HG02678 (cell line): ENCODE data around the gene MED13L.
"Not testable (repeated sequence)": the region's sequence is repeated elsewhere in the genome, so short reads cannot be mapped to it uniquely, and the experiment has no call there.

Source experiments
- ATAC-seq: cut with Tn5 transposase; IDR thresholded peaks from one replicate; pipeline ENCODE4 v1.9.1; 2021; ENCODE audit warnings: mild to moderate bottlenecking, moderate library complexity; ENCODE audit not compliant: unreplicated experiment

The MED13L gene

GRCh38 chr12:116304621-116305020, 27.1 kb upstream of the MED13L start:
- no peak for ATAC-seq

GRCh38 chr12:116303929-116304328, 26.4 kb upstream of the MED13L start:
- no peak for ATAC-seq

GRCh38 chr12:116303066-116303465, 25.6 kb upstream of the MED13L start:
- ATAC-seq: no peak

- no peak for ATAC-seq
Observed at GRCh38 chr12:116302166-116303058, 24.9 kb upstream of the MED13L start.

- no peak for ATAC-seq
Observed at GRCh38 chr12:116301621-116302020, 24.1 kb upstream of the MED13L start.

- no peak for ATAC-seq
Observed at GRCh38 chr12:116299665-116300328, 22.3 kb upstream of the MED13L start.

- no peak for ATAC-seq
Observed at GRCh38 chr12:116299064-116299463, 21.6 kb upstream of the MED13L start.

GRCh38 chr12:116298578-116298977, 21.1 kb upstream of the MED13L start:
- ATAC-seq: no peak

- ATAC-seq: no peak
Observed at GRCh38 chr12:116297224-116297834, 19.8 kb upstream of the MED13L start.

- ATAC-seq: no peak
Observed at GRCh38 chr12:116295327-116296263, 18.1 kb upstream of the MED13L start.

- ATAC-seq: no peak
Observed at GRCh38 chr12:116294454-116295165, 17.1 kb upstream of the MED13L start.

GRCh38 chr12:116293687-116294453, 16.4 kb upstream of the MED13L start:
- no peak for ATAC-seq

- ATAC-seq: no peak
Observed at GRCh38 chr12:116291218-116291617, 13.7 kb upstream of the MED13L start.

GRCh38 chr12:116288735-116289134, 11.2 kb upstream of the MED13L start:
- ATAC-seq: no peak

GRCh38 chr12:116287842-116288301, 10.4 kb upstream of the MED13L start:
- ATAC-seq: no peak

- ATAC-seq: no peak
Observed at GRCh38 chr12:116284396-116284795, 6.9 kb upstream of the MED13L start.

GRCh38 chr12:116283881-116284280, 6.4 kb upstream of the MED13L start:
- ATAC-seq: not testable (repeated sequence)

GRCh38 chr12:116282371-116283286, 5.1 kb upstream of the MED13L start:
- no peak for ATAC-seq
